DOHH2 (cell line): ENCODE measurements around the gene OLFML1.

Experiments used
- H3F3A ChIP-seq: fragments of 200-600 bp; sonication (generic), shearing (Covaris generic); 2 replicates; pipeline ENCODE4 v1.6.0; 2016; ENCODE audit warnings: antibody characterized with exemption, mild to moderate bottlenecking; ENCODE audit not compliant: control insufficient read depth, insufficient read depth
- H3K27ac ChIP-seq: fragments of 200-600 bp; sonication (generic); 2 replicates; pipeline ENCODE4 v1.5.1; 2014; ENCODE audit warnings: low read depth, mild to moderate bottlenecking, low read length, moderate library complexity
- H3K27me3 ChIP-seq: fragments of 200-600 bp; sonication (generic); 2 replicates; pipeline ENCODE4 v1.6.1; 2014; ENCODE audit warnings: mild to moderate bottlenecking, low read length, mixed read lengths; ENCODE audit not compliant: control insufficient read depth
- H3K36me3 ChIP-seq: fragments of 200-600 bp; sonication (generic); 2 replicates; pipeline ENCODE4 v1.6.1; 2014; ENCODE audit warnings: mild to moderate bottlenecking, low read length, moderate library complexity, mixed read lengths; ENCODE audit not compliant: control insufficient read depth
- H3K4me1 ChIP-seq: fragments of 200-600 bp; sonication (generic); 2 replicates; pipeline ENCODE4 v1.6.1; 2014; ENCODE audit warnings: mild to moderate bottlenecking, low read length, mixed read lengths; ENCODE audit not compliant: control insufficient read depth
- H3K4me2 ChIP-seq: fragments of 200-600 bp; sonication (generic); 2 replicates; pipeline ENCODE4 v1.6.0; 2014; ENCODE audit warnings: mild to moderate bottlenecking, low read length, moderate library complexity
- H3K4me3 ChIP-seq: fragments of 200-600 bp; sonication (generic); 2 replicates; pipeline ENCODE4 v1.5.1; 2014; ENCODE audit warnings: mild to moderate bottlenecking, low read length, mixed read lengths
- H3K79me2 ChIP-seq: fragments of 200-600 bp; sonication (generic); 2 replicates; pipeline ENCODE4 v1.6.1; 2014; ENCODE audit warnings: mild to moderate bottlenecking, low read length, mixed read lengths; ENCODE audit not compliant: control insufficient read depth
- H3K9me2 ChIP-seq: fragments of 200-600 bp; sonication (generic); replicated peaks from 2 replicates; pipeline ENCODE4 v1.6.1; 2014; ENCODE audit warnings: mild to moderate bottlenecking, low read length, mixed read lengths; ENCODE audit not compliant: control insufficient read depth
- H3K9me3 ChIP-seq: fragments of 200-600 bp; sonication (generic); 2 replicates; pipeline ENCODE4 v1.6.1; 2014; ENCODE audit warnings: antibody characterized with exemption, low read length, mixed read lengths; ENCODE audit not compliant: control insufficient read depth, insufficient read depth
- H4K20me1 ChIP-seq: fragments of 200-600 bp; sonication (generic); 2 replicates; pipeline ENCODE4 v1.6.0; 2014; ENCODE audit warnings: low read depth, mild to moderate bottlenecking, antibody characterized with exemption, low read length, moderate library complexity; ENCODE audit not compliant: control insufficient read depth, insufficient read depth
- EZH2phosphoT487 ChIP-seq: fragments of 200-600 bp; sonication (generic); IDR thresholded peaks from 2 replicates; pipeline ENCODE4 v1.6.1; 2017; ENCODE audit warnings: borderline replicate concordance, mild to moderate bottlenecking, antibody characterized with exemption, low read length, moderate library complexity, mixed read lengths
- TF ChIP-seq, protein P1 (sequence below): fragments of 200-600 bp; sonication (generic); IDR thresholded peaks from one replicate; pipeline ENCODE4 v1.5.1; 2014; ENCODE audit warnings: antibody characterized with exemption, mild to moderate bottlenecking, low read depth, low read length; ENCODE audit not compliant: poor library complexity, severe bottlenecking

The OLFML1 gene

GRCh38 chr11:7444091-7444981 is 41.0 kb upstream of the OLFML1 start:
- no peaks in the 10 kb centered on the region for H3K27me3 ChIP-seq
- H3K4me2 ChIP-seq = no peak overlapping the region

DNA sequence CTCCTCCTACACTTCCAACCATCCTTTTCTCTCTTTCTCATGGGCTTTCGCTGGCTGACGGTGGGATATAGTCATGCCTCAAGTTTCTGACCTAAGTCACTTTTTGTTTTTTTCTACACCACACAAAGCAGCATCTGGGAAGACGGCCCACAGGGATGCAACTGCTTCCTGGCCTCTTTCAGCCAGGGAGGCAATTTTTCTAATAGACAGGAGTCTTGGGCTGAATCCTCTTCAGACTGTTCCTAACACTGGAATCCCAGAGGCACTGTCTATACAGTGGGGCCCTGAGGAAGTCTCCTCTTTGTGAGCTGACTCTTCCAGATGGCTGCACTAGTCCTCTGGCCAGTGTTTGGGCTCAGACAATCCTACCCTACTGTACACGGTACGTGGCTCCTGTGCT is 39.7 kb upstream of the OLFML1 start:
- H4K20me1 ChIP-seq = no peaks in the 10 kb centered on the region
- TF ChIP-seq EZH2phosphoT487 = no peak
- TF ChIP-seq, protein P1, sequence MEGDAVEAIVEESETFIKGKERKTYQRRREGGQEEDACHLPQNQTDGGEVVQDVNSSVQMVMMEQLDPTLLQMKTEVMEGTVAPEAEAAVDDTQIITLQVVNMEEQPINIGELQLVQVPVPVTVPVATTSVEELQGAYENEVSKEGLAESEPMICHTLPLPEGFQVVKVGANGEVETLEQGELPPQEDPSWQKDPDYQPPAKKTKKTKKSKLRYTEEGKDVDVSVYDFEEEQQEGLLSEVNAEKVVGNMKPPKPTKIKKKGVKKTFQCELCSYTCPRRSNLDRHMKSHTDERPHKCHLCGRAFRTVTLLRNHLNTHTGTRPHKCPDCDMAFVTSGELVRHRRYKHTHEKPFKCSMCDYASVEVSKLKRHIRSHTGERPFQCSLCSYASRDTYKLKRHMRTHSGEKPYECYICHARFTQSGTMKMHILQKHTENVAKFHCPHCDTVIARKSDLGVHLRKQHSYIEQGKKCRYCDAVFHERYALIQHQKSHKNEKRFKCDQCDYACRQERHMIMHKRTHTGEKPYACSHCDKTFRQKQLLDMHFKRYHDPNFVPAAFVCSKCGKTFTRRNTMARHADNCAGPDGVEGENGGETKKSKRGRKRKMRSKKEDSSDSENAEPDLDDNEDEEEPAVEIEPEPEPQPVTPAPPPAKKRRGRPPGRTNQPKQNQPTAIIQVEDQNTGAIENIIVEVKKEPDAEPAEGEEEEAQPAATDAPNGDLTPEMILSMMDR = no peak
- H3K4me2 ChIP-seq = no peak overlapping the region
- no peak overlapping the region for H3K4me3 ChIP-seq
- no peaks in the 10 kb centered on the region for H3F3A ChIP-seq
- H3K4me1 ChIP-seq = no peaks in the 10 kb centered on the region; the same call in 1 of the 2 replicates
- H3K79me2 ChIP-seq = no peaks in the 10 kb centered on the region
- no peak overlapping the region for H3K27ac ChIP-seq
- peaks cover 3% of the 10 kb centered on the region; the same call in 1 of the 2 replicates for H3K27me3 ChIP-seq
- no peaks in the 10 kb centered on the region for H3K9me2 ChIP-seq
- no peaks in the 10 kb centered on the region for H3K36me3 ChIP-seq
- no peaks in the 10 kb centered on the region for H3K9me3 ChIP-seq

More at GRCh38 chr11:7444091-7444981, 41.0 kb upstream of the OLFML1 start:
- Histone ChIP-seq H3K4me3 (no peak overlapping the region), H3K27ac (no peak overlapping the region), H3K79me2 (no peaks in the 10 kb centered on the region), H3F3A (no peaks in the 10 kb centered on the region), H3K36me3 (no peaks in the 10 kb centered on the region), H3K9me2 (no peaks in the 10 kb centered on the region), H3K9me3 (no peaks in the 10 kb centered on the region), H3K4me1 (no peaks in the 10 kb centered on the region), H4K20me1 (no peaks in the 10 kb centered on the region)
- TF ChIP-seq, protein P1 = no peak
- no peak for TF ChIP-seq EZH2phosphoT487

GRCh38 chr11:7448201-7448600 is 37.1 kb upstream of the OLFML1 start:
- no peaks in the 10 kb centered on the region; the same call in 1 of the 2 replicates for H3K4me1 ChIP-seq
- no peak overlapping the region for H3K4me2 ChIP-seq
- no peaks in the 10 kb centered on the region for H3K79me2 ChIP-seq
- peaks cover 3% of the 10 kb centered on the region; the same call in 1 of the 2 replicates for H3K27me3 ChIP-seq
- H3K9me3 ChIP-seq = no peaks in the 10 kb centered on the region
- TF ChIP-seq, protein P1 = peak; percentile 42
- no peak for TF ChIP-seq EZH2phosphoT487
- H3K4me3 ChIP-seq = no peak overlapping the region
- no peaks in the 10 kb centered on the region for H3F3A ChIP-seq
- no peaks in the 10 kb centered on the region for H3K9me2 ChIP-seq
- no peaks in the 10 kb centered on the region for H3K36me3 ChIP-seq
- H4K20me1 ChIP-seq = no peaks in the 10 kb centered on the region
- no peak overlapping the region for H3K27ac ChIP-seq
